Endodermal cell (in vitro differentiated cells): ENCODE results near the gene TBX1. TPM values are rescaled to one million over a fixed set of nuclear protein-coding genes. Genes with fewer than 3 reads are reported as not detected.
"Not testable (repeated sequence)": the region's sequence is repeated elsewhere in the genome, so short reads cannot be mapped to it uniquely, and the experiment has no call there.

Experiments used
- DNase-seq: peaks from one replicate; pipeline ENCODE4 v3.0.0-alpha.2; 2017
- H3K27ac ChIP-seq: 2 replicates; pipeline ENCODE4 v1.5.1; 2013; ENCODE audit warnings: mild to moderate bottlenecking, low read depth, low read length, moderate library complexity
- H3K27me3 ChIP-seq: 2 replicates; pipeline ENCODE4 v1.6.1; 2013; ENCODE audit warnings: mild to moderate bottlenecking, low read length, moderate library complexity; ENCODE audit not compliant: insufficient read depth, control insufficient read depth, poor library complexity, severe bottlenecking
- H3K36me3 ChIP-seq: 2 replicates; pipeline ENCODE4 v1.7.0; 2013; ENCODE audit warnings: mild to moderate bottlenecking, low read length, moderate library complexity; ENCODE audit not compliant: control insufficient read depth, insufficient read depth
- H3K4me1 ChIP-seq: one replicate; pipeline ENCODE4 v1.7.0; 2013; ENCODE audit warnings: low read length; ENCODE audit not compliant: control insufficient read depth, insufficient read depth
- H3K4me3 ChIP-seq: 2 replicates; pipeline ENCODE4 v1.5.1; 2013; ENCODE audit warnings: mild to moderate bottlenecking, low read length, moderate library complexity
- H3K9ac ChIP-seq: 2 replicates; pipeline ENCODE4 v1.6.1; 2013; ENCODE audit warnings: mild to moderate bottlenecking, low read length, moderate library complexity; ENCODE audit not compliant: poor library complexity, severe bottlenecking; ENCODE audit errors: extremely low read depth
- H3K9me3 ChIP-seq: 2 replicates; pipeline ENCODE4 v1.6.1; 2013; ENCODE audit warnings: mild to moderate bottlenecking, low read length, moderate library complexity; ENCODE audit not compliant: control insufficient read depth
- H3K27ac Mint-ChIP-seq: 2 replicates; pipeline ENCODE4 v1.8.0; 2020; ENCODE audit warnings: mixed read lengths
- H3K27me3 Mint-ChIP-seq: 2 replicates; pipeline ENCODE4 v1.8.0; 2021; ENCODE audit warnings: mild to moderate bottlenecking, mixed read lengths; ENCODE audit not compliant: insufficient read depth
- H3K36me3 Mint-ChIP-seq: 2 replicates; pipeline ENCODE4 v1.8.0; 2020; ENCODE audit warnings: low read depth, mixed read lengths
- H3K4me1 Mint-ChIP-seq: 2 replicates; pipeline ENCODE4 v1.8.0; 2020; ENCODE audit warnings: mixed read lengths
- H3K4me3 Mint-ChIP-seq: 2 replicates; pipeline ENCODE4 v1.8.0; 2020; ENCODE audit warnings: mild to moderate bottlenecking, moderate library complexity, mixed read lengths
- H3K9me3 Mint-ChIP-seq: 2 replicates; pipeline ENCODE4 v1.8.0; 2020; ENCODE audit warnings: mild to moderate bottlenecking, mixed read lengths
- CTCF ChIP-seq: fragments of 200-600 bp; sonication (generic); conservative IDR thresholded peaks from 2 replicates; pipeline ENCODE4 v1.5.0; 2021; ENCODE audit warnings: antibody characterized with exemption, mild to moderate bottlenecking
- WGBS, 2 experiments: methylation state at CpG; one replicate each; pipeline versions ENCODE4 v1.1.5 to v1.1.7; 2013; ENCODE audit warnings: missing lambda C conversion rate in 2 of 2, mixed read lengths in 1 of 2; ENCODE audit not compliant: insufficient coverage in 1 of 2, insufficient read length in 1 of 2; 5-methylcytosine and 5-hydroxymethylcytosine counted together
- total RNA-seq, 2 donors: library from RNA; stranded (reverse); fragmentation: NEBNext Ultra II Directional in 1 of 2; extraction: Animal tissue kit (Norgen Biotek cat#: 25700) in 1 of 2; gene quantifications; 2 replicates in 1 of 2; 3 replicates in 1 of 2; pipeline ENCODE4 v1.2.1, GENCODE V29; 2021

The TBX1 gene
- total RNA-seq, 2 donors from 2014 or later: 1.3 TPM; not detected in 1

GRCh38 chr22:19791894-19792293 is 31.3 kb downstream of the TBX1 start:
- Mint-ChIP-seq H3K4me3 (no peak overlapping the region), H3K27me3 (no peaks in the 10 kb centered on the region), H3K4me1 (no peaks in the 10 kb centered on the region), H3K36me3 (no peaks in the 10 kb centered on the region), H3K9me3 (no peaks in the 10 kb centered on the region), H3K27ac (no peak overlapping the region)
- TF ChIP-seq CTCF: no peak
- Histone ChIP-seq H3K27ac (no peak overlapping the region), H3K9me3 (no peaks in the 10 kb centered on the region), H3K36me3 (no peaks in the 10 kb centered on the region), H3K9ac (no peak overlapping the region), H3K4me1 (no peaks in the 10 kb centered on the region), H3K27me3 (no peaks in the 10 kb centered on the region), H3K4me3 (no peak overlapping the region)
- DNase-seq: no peak

- H3K27me3 ChIP-seq, DNase-seq, H3K36me3 Mint-ChIP-seq: not testable (repeated sequence)
Observed at GRCh38 chr22:19792383-19792896, 31.9 kb downstream of the TBX1 start.

GRCh38 chr22:19793161-19793560 is 32.6 kb downstream of the TBX1 start:
- Mint-ChIP-seq H3K27me3 (no peaks in the 10 kb centered on the region), H3K36me3 (no peaks in the 10 kb centered on the region), H3K4me3 (no peak overlapping the region), H3K4me1 (no peaks in the 10 kb centered on the region), H3K27ac (no peak overlapping the region), H3K9me3 (no peaks in the 10 kb centered on the region)
- no peak overlapping the region for H3K27ac ChIP-seq
- H3K36me3 ChIP-seq: no peaks in the 10 kb centered on the region
- no peak overlapping the region for H3K9ac ChIP-seq
- H3K4me3 ChIP-seq: no peak overlapping the region
- 66 to 92% methylated on average over 2 of the region's 2 CpGs for WGBS, 2 experiments
- no peak for DNase-seq
- H3K4me1 ChIP-seq: no peaks in the 10 kb centered on the region
- H3K9me3 ChIP-seq: no peaks in the 10 kb centered on the region
- no peaks in the 10 kb centered on the region for H3K27me3 ChIP-seq
- TF ChIP-seq CTCF: no peak

More at GRCh38 chr22:19792383-19792896, 31.9 kb downstream of the TBX1 start:
- H3K4me1 ChIP-seq, H3K27ac Mint-ChIP-seq, H3K36me3 ChIP-seq, H3K27ac ChIP-seq, H3K27me3 Mint-ChIP-seq, H3K4me1 Mint-ChIP-seq, H3K9ac ChIP-seq, H3K4me3 ChIP-seq, H3K9me3 ChIP-seq, H3K9me3 Mint-ChIP-seq, H3K4me3 Mint-ChIP-seq: not testable (repeated sequence)
- WGBS, 2 experiments: 87 to 91% methylated on average over 4 to 13 of the region's 13 CpGs

- no peak overlapping the region for H3K9ac ChIP-seq
- no peak for DNase-seq
- Mint-ChIP-seq H3K4me3 (no peak overlapping the region), H3K36me3 (no peaks in the 10 kb centered on the region), H3K9me3 (no peaks in the 10 kb centered on the region), H3K27ac (no peak overlapping the region), H3K27me3 (no peaks in the 10 kb centered on the region), H3K4me1 (no peaks in the 10 kb centered on the region)
- H3K27me3 ChIP-seq: no peaks in the 10 kb centered on the region
- no peaks in the 10 kb centered on the region for H3K36me3 ChIP-seq
- no peaks in the 10 kb centered on the region for H3K4me1 ChIP-seq
- WGBS, 2 experiments: 87 to 89% methylated on average over 2 of the region's 2 CpGs
- no peak for TF ChIP-seq CTCF
- H3K4me3 ChIP-seq: no peak overlapping the region
- H3K9me3 ChIP-seq: no peaks in the 10 kb centered on the region
- no peak overlapping the region for H3K27ac ChIP-seq
Observed at GRCh38 chr22:19793661-19794310, 33.2 kb downstream of the TBX1 start.
